Occipital lobe (tissue), 2 donors: ENCODE measurements around the gene TMEM184B. TPM values are rescaled to one million over a fixed set of nuclear protein-coding genes. Genes with fewer than 3 reads are reported as not detected.

Experiments
- DNase-seq: peaks from one replicate; lab custom pipeline; 2025; lab: John Stamatoyannopoulos, UW
- total RNA-seq: library from RNA; depleted of rRNA; stranded (reverse); fragments of >200 nt; gene quantifications from one replicate; pipeline ENCODE4 v1.2.3, GENCODE V29; 2014

TMEM184B gene
- total RNA-seq, 1 donor from 2014 or later, result 10.9 TPM

DNA sequence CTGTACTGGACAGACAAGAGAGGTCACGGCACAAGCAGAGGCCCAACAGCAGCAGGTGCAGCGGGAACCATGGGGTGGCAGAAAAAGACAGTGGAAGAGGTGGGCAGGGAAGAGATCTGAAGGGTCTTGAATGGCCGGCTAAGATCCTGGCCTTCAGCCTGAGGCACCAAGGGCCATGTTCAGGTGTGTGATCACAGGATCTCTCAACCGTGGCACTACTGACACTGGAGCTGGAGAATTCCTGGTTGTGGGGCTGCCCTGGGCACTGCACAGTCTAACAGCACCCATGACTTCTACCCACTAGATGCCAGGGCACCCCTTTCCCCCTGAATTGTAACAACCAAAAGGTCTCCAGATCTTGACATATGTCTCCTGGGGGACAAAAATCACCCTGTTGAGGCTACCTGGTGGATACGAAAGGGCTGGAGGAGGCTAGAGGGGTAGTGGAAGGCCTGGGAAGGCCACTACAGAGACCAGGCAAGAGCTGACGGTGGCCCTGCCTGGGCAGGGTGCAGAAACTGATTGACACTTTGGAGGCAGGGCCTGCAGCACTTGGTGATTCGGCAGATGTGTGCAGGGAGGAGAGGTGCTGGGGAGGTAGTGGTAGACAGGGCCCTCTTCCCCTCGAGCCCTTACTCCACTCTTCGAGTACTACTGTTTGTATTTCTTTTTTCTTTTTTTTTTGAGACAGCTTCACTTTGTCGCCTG is 36.1 kb upstream of the TMEM184B start:
- DNase-seq, result no peak

GRCh38 chr22:38305471-38306448 is 33.0 kb upstream of the TMEM184B start:
- no peak for DNase-seq

- DNase-seq, result no peak
Measured at GRCh38 chr22:38304526-38304925, 31.7 kb upstream of the TMEM184B start.

GRCh38 chr22:38303974-38304373 is 31.2 kb upstream of the TMEM184B start:
- DNase-seq, result no peak

DNA sequence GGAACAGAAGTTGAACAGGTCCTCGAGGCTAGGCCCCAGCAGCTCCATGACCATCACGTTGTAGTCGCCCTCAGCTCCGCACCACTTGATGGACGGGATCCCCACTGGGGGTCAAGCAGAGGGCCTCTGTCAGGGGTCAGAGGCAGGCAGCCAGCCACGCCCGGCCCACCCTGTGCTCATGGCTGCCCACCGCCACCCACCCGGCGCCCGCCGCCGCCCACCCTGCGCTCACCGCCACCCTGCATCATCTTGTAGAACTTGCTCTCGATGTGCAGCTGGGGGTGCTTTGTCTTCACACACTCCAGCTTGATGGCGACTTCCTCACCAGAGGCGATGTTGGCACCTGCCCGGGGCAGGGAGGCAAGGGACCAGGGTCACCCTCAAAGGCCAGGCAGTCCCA is 30.1 kb upstream of the TMEM184B start:
- DNase-seq, result no peak

DNA sequence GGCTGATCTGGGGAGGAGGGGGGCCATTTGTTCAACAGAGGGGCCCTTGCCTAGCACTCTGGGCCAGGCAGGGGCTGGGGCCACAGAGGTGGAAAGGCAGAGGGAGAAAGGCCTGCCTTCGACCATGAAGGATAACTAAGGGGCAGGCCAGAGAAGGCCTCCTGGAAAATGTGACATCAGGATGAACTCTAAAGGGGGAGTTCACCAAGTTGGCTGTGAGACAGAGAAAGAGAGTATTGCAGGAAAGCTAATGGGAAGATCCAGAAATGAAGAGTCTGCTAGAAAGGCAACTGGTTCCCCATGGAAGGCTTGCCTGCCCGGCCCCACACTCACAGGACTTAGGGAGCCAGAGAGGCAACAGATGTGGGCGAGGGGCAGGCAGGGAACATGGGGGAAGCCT is 28.1 kb upstream of the TMEM184B start:
- no peak for DNase-seq

GRCh38 chr22:38300197-38300945 is 27.6 kb upstream of the TMEM184B start:
- DNase-seq, result no peak

DNA sequence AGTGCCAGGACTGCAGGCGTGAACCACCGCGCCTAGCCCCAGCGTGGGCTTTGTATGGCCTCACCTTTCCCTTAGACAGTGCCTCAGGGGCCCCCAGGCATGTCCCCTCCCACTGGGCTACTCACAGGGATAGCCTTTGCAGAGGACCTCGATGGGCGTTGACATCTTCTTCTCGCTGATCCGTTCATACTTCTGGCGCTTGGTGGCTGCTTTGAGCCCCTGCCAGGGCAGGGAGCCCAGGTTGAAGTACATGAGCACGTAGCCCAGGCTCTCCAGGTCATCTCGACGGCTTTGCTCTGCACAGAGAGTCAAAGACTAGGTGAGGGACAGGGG is 26.9 kb upstream of the TMEM184B start:
- no peak for DNase-seq

- no peak for DNase-seq
Measured at GRCh38 chr22:38298312-38299005, 25.6 kb upstream of the TMEM184B start.

- no peak for DNase-seq
Measured at GRCh38 chr22:38296372-38296771, 23.6 kb upstream of the TMEM184B start.

DNA sequence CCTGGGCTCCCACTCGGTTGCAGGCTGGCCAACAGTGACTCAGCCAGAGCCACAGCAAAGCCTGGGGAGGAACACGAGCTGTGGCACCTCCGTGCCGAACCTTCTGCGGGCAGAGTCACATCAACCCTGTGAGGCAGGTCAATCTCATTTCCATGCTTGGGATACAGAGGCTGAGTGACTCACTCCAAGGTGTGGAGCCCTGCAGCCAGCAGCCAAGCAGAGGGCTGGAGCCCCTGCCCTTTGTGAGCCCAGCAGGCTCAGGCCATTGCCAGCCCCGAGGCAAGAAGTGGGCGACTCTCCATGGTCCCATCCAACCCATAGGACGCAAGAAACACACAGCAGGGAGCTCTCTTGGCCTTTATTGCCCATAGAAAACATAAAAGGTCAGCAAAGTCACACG is 23.1 kb upstream of the TMEM184B start:
- no peak for DNase-seq

GRCh38 chr22:38295339-38295738 is 22.5 kb upstream of the TMEM184B start:
- no peak for DNase-seq

- no peak for DNase-seq
Measured at GRCh38 chr22:38294193-38294592, 21.4 kb upstream of the TMEM184B start.

DNA sequence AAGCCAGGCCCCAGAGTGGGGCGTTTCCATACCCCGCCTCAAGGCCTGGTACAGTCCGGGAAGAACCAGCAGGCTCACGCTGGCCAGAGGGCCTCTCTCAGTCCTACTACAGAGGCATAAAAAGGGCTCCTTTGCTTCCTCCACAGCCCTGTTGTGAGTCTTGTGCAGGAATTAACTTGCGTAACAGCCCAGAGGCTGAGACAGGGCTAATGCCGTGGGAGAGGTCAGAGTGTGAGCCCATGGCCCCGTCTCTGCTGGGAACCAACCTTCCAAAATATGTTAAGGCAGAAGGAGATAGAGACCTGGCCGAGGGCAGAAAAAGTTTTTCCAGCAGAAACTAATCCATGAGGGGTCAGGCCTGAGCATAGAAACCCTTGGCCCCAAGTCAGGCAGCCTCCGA is 19.9 kb upstream of the TMEM184B start:
- DNase-seq, result no peak

DNA sequence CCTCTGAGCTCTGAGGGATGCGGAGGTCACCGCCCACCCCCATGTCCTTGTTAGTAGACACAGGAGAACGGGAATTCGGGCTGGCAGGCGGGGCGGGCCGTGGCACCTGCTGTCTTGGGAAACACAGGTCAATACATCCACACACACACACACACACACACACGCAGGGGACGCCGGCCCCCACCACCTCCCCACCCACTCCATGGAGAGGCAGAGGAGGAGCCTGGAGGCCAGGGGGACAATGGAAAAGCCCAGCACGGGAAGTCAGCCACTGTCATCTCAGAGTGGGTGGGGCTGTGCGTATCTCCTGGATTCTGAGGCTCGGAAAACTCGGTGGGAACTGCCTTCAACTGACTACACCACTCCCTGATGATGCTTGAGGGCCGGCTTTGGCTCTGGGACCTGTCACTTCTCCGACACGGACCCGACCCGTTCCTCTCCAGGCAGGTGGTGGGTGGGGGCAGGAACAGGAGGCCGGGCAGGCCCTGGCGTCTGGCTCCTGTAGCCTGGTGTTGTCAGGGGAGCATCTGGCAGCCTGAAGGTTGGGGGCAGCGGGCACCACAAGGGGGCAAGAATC is 18.5 kb upstream of the TMEM184B start:
- no peak for DNase-seq

DNA sequence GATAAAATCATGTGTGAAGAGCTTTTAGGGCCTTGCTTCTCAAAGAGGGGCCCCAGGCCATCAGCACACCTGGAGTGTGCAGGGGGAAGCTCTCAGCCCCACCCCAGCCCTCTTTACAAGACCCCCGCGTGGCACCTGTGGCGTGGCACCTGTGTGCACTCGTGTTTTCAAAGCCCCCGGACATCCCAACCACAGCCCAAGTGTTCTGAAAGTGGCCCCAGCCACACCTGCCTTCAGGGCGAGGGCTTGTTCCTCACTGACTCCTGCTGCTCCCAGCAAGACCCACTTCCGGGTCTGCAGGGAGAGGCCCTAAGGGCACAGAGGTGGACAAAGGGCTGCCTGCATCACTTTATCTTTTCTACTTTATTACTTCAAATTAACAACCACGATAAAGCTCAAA is 17.5 kb upstream of the TMEM184B start:
- no peak for DNase-seq

DNA sequence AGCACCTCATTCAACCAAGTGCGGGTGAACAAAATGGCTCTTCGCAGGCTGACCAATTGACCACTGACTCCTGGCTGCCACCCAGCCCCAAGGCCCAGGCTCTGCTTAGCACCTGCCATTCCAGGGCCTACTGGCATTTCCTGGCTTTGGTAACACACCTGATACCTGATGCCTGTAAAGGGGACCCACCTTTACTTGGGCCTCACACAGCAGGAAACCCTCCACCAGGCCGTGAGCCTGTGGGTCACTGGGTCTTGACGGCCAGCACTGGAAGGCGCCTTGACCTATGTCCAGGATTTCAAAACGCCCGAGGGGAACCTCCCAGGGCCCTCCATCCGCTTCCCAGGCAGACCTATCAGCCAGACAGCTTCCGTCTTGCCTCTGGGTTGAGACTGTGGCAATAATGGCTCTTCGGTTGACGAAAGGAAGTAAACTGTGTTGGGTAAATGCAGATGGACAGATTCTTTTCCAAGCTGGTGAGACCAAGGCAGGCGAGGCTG is 16.8 kb upstream of the TMEM184B start:
- DNase-seq, result no peak

GRCh38 chr22:38286915-38287669 is 14.3 kb upstream of the TMEM184B start:
- DNase-seq, result no peak

DNA sequence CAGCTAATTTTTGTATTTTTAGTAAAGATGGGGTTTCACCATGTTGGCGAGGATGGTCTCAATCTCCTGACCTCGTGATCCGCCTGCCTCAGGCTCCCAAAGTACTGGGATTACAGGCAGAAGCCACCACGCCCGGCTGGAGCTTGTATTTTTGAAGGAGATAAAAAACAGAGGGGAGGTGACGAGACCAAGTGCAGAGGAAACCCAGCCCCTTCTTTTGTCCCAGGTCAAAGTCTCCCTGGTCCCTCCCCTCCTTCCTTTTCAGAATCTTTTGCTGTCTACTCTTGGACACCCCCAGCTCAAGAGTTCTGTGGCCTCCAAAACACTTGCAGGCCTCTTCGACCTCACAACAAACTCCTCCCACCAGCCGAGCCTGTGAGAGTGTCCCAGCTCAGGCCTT is 12.2 kb upstream of the TMEM184B start:
- no peak for DNase-seq

GRCh38 chr22:38284042-38284402 is 11.2 kb upstream of the TMEM184B start:
- no peak for DNase-seq
